ENCODE measurements around the gene KCTD1.

Gene KCTD1

DNA sequence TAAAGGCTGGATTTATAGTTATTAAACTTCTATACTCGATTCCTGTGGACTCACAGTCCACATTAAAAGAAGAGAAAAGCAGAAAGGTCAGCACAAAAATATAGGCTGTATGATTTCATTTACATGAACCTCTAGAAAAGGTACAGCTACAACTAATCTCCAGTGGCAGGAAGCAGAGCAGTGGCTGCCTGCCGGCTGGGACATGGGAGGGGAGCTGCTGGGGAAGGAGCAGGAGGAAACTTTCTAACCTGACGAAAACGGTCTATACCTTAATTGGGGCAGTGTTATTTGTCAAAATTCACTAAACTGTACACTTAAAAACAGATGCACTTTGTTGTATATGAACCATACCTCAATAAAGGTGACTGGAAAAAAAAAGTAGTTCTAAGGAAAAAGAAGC is 26.7 kb downstream of the KCTD1 start:
- DNase-seq: no peak

DNA sequence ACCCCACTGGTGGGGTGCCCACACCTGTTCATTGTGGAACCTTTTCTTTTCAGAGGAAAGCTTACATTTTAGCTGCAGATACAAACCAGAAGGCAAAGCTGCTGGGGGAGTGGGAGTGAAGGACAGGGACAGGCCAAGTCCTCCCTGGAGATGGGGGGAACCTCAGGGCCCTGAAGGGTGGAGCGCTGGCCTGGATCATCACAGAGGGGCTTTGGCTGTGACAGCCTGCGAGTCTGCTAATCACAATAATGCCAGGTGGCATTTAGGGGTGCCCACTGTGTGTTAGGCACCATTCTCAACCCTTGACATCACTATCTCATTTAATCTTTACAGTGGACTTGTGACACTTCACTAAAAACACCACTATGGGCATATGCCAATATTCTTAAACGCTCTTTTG is 27.4 kb downstream of the KCTD1 start:
- DNase-seq: no peak

DNA sequence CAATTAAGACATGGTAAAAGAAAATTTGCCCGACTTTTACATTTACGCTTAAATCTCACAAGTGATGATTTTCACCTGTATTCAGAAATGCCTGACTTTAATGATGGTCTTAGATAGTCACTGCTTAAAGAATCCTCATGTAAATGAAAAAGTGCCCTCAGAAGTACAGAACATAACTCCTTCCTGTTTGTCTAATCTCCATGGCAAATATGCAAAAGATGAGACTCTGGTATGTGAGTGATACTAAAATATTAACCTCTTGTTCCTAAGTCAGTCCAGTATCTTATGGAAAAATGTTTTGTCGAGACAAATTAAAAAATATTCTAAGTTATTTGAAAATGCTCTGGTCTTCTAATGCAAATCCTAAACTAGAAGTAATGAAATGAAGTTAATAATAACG is 29.2 kb downstream of the KCTD1 start:
- DNase-seq: no peak

DNA sequence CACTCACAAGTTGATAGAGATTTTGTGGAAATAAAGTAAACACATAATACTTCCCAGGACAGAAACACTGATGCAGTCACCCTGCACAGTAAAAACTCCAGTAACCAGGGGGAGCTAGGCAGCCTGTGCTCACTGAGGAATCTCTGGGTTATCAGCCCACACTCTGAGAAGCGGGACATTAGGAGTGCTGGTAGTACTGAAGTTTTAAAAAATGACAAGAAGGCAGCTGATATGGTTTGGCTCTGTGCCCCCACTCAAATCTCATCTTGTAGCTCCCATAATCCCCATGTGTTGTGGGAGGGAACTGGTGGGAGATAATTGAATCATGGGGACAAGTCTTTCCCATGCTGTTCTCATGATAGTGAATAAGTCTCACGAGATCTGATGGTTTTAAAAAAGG is 31.4 kb downstream of the KCTD1 start:
- DNase-seq: no peak

DNA sequence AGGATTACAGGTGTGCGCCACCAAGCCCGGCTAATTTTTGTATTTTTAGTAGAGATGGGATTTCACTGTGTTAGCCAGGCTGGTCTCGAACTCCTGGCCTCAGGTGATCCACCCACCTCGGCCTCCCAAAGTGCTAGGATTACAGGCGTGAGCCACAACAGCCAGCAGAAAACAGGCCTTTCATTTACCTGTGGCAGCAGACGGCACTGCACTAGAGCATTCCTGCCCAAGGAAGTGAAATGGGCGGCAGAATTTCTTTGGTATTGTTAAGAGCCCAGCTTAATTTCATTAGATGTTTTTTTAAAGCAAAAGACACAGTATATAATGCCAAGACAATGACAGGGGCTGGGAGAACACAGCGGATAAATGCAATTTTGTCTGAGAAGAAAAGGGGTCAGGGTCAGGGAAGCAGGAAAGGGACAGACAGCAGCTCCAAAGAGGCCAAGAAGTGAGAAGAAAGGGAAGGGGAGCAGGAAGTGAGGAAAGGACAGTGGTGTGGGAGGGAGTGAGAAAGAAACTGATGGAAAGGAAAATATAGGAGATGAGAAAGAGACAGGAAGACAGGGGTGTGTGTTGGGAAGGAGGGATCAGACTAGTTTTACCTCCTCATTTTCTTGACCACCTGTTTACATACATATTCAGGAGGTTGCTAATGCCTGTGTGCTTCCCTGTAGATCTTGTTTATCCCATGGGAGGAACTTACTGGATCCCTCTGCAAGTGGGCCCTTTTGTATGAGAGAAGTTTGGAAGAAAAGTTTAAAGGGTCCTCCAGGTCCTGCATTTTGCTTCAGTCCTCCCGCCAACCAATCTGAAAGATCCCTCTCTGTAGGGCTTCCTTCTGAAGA is 32.5 kb downstream of the KCTD1 start:
- DNase-seq: no peak

DNA sequence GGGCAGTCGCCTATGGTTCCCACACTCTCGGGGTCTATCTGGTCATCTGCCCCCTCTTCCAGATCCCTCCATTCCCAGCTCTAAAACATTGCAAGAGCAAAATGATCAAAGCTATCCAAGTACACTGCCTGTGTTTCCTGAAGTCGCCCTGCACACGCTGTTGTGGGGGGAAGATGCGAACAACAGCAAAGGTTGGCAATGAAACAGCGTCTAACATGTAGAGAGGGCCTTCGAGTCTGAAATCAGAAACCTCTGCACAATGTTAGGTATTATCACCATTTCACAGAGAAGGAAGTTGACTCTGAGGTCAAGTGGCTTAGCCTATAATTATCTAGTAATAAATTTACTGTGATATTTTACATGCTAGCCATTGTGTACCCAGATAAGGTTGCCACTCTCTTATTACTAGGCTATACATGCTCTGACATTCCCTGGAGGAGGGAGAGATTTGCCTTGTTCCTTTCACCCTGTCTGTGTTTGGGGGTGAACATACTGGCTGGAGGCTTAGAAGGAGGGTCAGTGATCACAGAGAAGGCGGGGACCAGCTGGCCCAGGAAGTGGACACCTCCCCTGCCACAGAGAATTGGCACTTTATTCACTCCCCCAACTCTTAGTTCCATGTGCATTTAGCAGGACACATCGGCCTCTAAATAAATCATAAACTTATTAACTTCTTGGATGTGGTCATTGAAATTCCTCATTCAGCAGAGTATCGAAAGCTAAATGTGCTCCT is 36.8 kb downstream of the KCTD1 start:
- no peak for DNase-seq

DNA sequence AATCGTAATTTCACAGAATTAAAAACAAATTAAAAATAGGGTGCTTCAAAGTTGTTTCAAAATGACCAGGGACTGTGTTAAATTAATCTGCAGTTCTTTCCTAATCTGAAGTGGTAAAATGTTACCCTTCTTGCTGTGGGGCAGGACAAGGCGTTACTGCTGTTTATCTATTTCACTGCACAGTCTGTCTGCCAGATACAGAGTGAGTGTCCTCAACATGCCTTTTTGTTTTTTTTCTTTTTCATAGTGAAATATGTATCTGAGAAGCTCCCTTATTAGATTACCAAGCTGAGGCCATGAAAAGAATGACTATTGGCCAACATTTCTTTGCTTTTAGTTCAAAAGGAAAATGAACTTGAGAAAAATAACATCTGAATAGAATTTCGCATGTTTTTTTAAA is 38.0 kb downstream of the KCTD1 start:
- no peak for DNase-seq

DNA sequence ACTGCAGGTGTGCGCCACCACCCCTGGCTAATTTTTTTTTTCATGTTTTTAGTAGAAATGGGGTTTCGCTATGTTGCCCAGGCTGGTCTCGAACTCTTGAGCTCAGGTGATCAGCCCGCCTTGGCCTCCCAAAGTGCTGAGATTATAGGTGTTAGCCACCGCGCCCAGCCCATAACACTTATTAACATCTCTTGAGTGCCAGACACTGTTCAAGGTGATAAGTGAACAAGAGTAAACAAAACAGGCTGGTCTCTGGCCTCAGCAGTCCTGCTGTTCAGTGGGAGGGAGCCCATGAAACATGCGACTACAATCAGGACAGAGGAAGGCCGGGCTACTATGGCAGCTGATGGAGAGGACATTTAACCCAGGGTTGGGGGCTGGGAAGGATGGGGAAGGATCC is 42.3 kb downstream of the KCTD1 start:
- DNase-seq: no peak

DNA sequence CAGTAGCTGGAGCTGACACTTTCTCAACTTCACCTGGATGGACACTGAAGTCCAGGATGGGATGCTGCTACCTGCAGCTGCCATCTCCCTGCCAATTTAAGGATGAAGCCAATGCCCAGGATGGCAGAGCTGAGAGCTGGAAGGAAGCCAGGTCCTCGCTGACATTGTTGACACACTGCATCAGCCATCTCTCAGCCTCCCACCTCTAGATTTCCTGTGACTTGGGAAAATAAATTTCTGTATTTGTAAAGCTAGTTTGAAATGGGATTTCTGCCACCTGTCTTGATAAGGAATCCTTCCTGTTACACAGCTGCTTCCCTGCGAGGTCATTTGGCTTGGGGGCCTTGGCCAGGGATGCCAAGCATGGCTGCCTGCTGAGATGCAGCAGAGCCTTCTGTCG is 43.5 kb downstream of the KCTD1 start:
- DNase-seq: no peak

DNA sequence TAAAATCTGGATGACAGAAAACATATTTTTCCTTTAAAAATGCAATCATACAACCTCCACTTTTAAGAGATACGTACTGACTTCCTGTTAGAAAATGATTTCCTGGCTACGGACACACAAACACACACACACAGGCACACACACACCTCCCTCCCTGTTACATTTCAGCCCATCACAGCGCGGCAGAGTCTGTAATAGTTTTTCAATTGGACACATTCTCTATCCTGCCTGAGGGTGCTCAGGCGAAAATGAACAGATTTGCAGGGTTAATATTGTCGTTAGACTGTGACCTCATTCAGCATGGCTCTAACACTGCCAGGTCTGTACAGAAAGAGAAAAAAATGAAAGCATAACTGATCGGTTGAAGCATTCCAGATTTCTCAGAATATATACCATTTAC is 45.0 kb downstream of the KCTD1 start:
- no peak for DNase-seq

DNA sequence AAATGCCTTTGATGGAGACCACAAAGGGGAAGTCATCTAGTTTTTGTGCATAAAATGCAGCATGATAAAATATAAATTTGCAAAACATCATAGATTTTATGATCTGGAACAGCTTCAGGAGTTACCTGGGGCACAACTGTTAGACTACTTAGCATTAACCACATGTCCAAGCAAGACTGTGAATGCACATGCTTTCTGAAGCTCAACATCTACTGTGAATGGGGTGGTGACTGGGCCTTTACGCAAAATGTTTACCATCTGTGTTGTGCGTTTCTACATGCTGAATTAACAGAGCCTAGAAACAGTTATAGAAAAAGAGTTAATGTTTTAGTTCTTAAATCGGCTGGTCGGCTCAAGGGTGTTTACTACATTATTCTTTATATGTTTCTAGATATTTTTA is 45.5 kb downstream of the KCTD1 start:
- DNase-seq: no peak

DNA sequence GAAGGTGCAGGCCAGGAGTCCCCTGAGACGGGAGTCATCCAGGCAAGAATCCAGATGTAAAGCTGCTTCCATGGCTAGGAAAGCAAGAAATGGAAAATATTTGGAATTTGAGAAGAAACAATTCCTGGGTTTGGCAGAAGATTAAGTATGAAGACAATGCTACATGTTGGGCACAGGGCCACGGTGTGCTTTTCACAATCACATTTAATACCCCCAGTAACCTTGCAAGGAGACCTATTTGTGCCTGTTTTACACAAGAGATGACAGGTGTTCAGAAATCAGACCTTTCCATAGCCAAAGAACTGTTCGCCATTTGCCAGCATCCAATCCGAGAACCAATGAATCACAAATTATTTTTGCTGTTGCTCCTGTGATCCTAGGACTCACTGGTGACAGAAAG is 50.5 kb downstream of the KCTD1 start:
- no peak for DNase-seq

DNA sequence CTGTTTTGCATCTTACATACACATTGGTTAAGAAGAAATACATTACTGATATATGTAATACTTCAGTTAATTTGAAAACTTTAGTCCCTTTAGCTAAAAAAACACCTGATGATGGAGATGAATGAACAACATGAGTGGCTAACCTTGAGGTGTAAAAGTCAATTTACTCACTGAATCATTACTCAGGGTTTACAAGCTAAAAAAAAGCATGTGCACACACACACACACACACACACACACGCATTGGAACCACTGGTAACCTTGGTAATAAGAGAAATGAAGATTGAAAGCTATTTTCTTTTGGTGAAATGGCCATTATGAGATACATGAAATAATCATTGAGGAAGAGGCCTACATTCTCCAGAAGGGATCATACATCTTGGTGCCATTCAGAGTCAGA is 51.8 kb downstream of the KCTD1 start:
- no peak for DNase-seq

DNA sequence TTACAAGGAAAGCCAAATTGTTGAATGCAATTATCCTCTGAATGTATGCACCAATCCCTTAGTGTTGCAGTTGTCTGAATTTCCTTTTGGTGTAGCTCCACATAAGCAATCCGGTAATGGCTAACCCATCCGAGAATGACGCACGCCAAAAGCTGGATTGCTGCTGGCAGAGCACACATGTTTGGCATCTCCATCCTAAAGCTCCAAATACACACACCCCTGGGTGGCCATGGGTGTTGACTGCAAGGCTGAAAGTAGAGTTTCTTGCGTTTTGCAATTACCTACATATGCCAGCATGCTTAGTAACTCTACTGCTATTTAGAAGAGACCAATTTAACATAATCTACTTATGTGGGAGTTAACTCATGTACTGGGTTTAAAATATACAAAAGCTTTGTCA is 53.1 kb downstream of the KCTD1 start:
- DNase-seq: no peak

DNA sequence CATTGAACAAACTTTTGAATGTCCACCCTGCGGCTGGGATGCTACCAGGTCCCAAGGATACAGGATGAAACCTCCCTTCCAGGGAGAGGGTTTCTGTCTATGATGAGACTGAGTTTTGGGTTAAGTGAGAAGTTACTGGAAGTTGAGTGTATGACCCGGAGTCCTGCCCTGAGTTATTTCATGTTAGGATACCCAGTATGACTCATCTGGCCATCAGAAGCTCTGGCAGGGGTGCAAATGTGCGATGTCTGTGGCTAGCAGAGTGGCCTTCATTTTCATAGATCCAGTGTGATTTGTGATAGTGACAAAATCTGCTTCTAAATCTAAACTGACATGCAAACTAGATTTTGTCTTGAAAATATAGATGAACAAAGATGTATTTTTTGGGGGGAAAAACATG is 55.3 kb downstream of the KCTD1 start:
- DNase-seq: no peak

DNA sequence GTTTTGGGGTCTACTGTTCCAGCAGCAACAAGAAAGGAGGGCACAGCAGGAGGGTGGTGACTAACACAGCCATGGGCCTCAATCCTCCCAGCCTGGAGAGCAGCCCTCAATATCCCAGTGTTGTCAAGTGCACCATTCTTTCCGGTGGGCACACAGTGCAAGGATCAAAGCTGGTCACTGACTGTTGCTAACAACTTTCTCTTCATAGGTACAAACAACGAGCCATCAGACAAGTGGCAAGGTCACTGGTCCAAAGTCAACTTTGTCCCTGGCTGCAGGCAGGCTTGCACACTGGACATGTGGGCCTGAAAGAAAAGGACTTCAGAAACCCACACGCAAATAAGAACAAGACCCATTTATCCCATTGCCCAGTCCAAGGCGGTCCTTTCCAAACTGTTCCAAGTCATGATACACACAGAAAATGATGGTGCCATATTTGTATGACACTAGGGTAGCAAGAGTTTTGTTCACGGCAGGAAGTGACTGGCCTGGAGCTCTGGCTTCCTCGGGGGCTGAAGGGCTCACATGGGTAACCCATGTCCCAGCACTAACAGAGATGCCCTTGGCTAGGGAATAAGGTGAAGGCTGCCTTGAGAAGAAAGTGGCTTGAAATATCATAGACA is 57.0 kb downstream of the KCTD1 start:
- no peak for DNase-seq

DNA sequence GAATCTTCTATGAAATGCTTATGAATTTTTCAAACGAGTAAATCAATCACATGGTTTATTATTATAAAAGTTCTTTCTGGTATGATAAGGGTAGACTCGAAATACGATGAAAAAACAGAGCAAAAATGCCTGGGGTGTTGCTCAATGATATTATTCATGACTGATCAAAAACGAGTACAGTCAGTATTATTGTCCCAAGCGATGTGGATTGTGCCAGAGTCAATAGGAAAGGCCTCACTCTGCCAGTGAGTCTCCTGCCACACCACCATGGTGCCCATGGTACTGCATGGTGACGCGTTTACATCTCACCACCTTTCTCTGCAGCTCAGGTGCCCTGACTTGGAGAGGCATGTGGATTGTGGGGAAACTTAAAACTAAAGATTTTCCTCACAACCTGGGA is 58.5 kb downstream of the KCTD1 start:
- DNase-seq: no peak

DNA sequence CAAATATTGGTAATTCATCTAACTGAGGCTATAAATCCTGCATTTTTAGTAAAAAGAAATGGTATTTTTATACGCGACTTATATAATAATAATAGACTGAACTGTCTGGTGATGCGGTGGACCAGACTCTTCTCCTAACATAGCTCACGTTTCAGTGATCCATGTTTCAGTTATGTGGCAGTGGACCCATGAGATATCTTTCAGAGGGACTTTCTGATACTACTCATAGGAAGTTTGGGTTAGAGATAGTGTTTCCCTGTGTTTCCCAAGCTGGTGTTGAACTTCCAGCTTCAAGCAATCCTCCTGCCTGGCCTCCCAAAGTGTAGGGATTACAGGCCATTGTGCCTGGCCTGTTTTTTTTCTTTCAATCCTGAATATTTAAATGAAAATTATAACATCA is 59.2 kb downstream of the KCTD1 start:
- no peak for DNase-seq

DNA sequence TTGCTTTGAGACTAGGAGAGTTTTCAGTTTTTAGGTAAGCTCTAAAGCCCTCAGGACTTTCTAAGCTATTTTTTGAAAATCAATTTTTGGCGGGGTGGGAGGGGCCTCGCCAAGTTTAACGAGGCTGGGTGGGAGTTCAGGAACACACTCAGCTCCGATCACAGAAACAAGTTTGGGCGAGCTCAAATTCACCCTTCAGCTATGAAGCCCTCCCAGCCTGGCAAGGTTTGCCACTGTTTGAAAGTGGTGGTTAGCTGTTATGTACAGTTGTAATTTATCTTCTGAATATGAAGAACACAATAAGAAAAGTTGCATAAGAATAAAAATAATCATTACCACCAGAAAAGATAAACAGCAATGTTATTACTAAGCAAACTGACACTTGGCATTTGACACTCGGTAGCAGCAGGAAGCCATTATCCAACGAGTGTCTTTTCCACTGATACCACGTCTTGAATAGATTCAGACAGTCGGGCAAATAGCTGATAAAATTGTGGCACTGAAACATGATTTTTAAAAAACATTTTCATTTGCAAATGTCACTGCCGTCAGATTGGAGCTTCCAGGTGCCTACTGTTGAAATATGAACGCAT is 59.8 kb downstream of the KCTD1 start:
- no peak for DNase-seq

DNA sequence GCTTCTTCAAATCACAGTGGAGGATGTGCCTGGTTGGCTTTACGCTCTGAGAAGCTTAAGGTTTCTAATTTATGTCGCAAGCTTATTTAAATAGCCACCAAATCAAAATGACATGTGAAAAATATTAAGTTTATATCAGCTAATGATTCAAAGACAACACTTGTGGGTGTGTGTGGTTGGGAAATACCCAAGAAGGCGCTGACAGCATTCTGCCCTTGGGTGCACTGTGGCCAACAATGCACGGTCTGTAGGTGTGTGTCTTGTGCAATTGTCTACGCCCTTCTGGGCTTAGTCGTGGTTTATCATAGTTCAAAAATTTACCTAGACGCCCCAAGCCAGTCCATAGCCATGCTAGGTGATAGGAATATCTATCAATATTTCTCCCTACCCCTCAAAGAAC is 60.9 kb downstream of the KCTD1 start:
- no peak for DNase-seq

DNA sequence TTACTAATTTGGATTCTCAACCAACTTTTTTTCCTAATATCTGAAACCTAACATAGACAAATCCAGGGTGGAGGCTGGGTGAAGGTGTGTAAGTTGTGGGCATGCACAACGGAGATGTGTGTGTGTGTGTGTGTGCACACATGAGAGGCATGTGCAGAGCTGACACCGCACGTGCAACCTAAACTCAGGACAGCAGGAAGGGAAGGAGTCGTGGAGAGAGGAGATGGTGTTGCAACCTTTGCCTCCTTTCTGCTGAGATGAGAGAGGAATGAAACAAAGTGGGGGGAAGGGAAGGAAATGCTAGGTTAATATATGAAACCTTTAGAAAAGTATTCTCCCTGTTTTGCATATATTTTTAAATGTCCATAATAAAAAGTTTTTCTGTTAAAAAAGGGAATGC is 64.7 kb downstream of the KCTD1 start:
- no peak for DNase-seq

DNA sequence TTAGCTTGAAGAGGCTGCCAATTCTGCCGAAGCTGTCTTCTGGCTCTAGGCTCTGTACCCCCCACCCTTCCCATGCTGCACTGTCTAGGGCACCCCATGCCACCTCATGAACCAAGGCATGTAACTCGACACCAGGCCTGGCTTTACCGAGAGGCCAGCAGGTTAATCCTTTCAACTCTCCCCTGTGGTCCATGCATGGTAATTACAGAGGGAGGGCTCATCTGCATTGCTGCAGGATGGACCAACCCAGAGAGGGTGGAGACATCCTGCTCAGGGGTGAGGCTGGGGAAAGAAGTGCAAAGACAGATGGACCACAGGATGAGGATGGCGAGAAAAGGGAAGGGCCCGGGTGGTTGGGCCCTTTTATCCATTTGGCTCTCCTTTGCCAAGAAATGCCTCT is 65.8 kb downstream of the KCTD1 start:
- DNase-seq: no peak

DNA sequence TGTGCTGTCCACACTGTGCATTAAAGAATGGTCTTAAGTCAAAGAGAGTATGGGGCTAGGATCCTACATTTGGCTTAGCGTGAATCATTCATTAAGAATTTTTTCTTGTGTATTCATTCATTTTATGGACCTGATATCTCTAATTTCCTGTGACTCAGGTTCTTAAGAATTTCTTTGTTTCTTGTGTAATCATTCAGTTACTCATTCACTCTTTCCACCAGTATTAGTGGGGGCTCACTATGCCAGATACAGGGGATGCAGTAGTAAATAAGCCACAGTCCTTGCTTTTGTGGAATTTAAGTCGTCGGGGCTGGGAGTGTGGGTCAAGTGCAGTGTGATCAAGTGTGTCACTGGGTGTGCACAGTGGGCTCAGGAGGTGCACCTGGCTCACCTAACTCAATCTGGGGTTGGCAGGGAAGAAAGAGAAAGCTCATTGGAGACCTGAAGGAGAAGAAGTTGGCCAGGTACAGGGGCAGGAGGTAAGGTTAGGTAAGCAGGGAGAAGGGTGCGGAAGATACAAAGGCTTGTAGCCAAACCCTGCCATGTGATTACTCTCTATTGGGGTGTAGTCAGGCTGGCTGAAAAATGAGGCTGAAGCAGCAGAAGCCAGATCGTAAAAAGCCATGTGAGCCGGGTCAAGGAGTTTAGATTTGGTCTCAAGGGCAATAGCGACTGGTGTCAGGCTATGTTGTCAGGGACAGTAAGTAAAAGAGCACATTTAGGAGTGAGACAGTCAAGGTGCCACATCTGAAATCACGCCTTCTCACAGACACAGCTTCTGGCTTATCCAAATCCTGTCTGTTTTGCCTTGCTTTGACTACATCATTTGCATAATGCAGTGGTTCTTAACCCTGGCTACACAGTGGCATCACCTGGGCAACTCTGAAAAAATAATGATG is 67.2 kb downstream of the KCTD1 start:
- DNase-seq: no peak
